HL-60 (cell line): ENCODE results near the gene BTBD19.

Source experiments
- DNase-seq, 2 experiments: peaks; one replicate each; pipeline ENCODE4 v3.0.0-alpha.2; 2010 to 2020; ENCODE audit warnings: low read depth in 1 of 2, low spot score in 1 of 2
- H3K27ac ChIP-seq: fragments of 250-450 bp; sonication (Bioruptor Pico); replicated peaks from 2 replicates; pipeline ENCODE4 v1.5.1; 2020; ENCODE audit warnings: mild to moderate bottlenecking, moderate library complexity
- H3K27me3 ChIP-seq: fragments of 250-450 bp; sonication (Bioruptor Pico); 2 replicates; pipeline ENCODE4 v1.5.1; 2021; ENCODE audit warnings: mild to moderate bottlenecking, moderate library complexity; ENCODE audit not compliant: insufficient read depth, poor library complexity, severe bottlenecking
- H3K4me3 ChIP-seq: replicated peaks from 2 replicates; pipeline ENCODE4 v1.5.1; 2011; ENCODE audit warnings: mild to moderate bottlenecking, control low read depth, low read length; ENCODE audit not compliant: insufficient read depth
- CTCF ChIP-seq: IDR thresholded peaks from one replicate; pipeline ENCODE4 v1.5.1; 2011; ENCODE audit warnings: low read length, control low read depth, inconsistent platforms; ENCODE audit not compliant: insufficient read depth
- GABPA ChIP-seq: IDR thresholded peaks from 2 replicates; pipeline ENCODE4 v1.6.1; 2012; ENCODE audit warnings: low read depth
- POLR2AphosphoS5 ChIP-seq: IDR thresholded peaks from 2 replicates; pipeline ENCODE4 v1.6.1; 2012; ENCODE audit warnings: low read depth
- REST ChIP-seq: IDR thresholded peaks from 2 replicates; pipeline ENCODE4 v1.6.1; 2012; ENCODE audit warnings: low read depth; ENCODE audit not compliant: insufficient replicate concordance
- SPI1 ChIP-seq: IDR thresholded peaks from 2 replicates; pipeline ENCODE4 v1.6.1; 2012; ENCODE audit warnings: low read depth, mild to moderate bottlenecking, borderline replicate concordance

The BTBD19 gene

GRCh38 chr1:44783697-44784093, 24.6 kb upstream of the BTBD19 start:
- no peaks in the 10 kb centered on the region for H3K27me3 ChIP-seq
- no peak overlapping the region for H3K27ac ChIP-seq
- no peak for TF ChIP-seq CTCF
- no peak for TF ChIP-seq SPI1
- TF ChIP-seq GABPA: no peak
- no peak for TF ChIP-seq POLR2AphosphoS5
- TF ChIP-seq REST: no peak
- H3K4me3 ChIP-seq: no peak overlapping the region
- DNase-seq: no peak

- no peak overlapping the region for H3K27ac ChIP-seq
- no peak for DNase-seq
- H3K4me3 ChIP-seq: no peak overlapping the region
- no peak for TF ChIP-seq GABPA
- TF ChIP-seq CTCF: no peak
- TF ChIP-seq POLR2AphosphoS5: no peak
- TF ChIP-seq REST: no peak
- TF ChIP-seq SPI1: no peak
- no peaks in the 10 kb centered on the region for H3K27me3 ChIP-seq
Measured at GRCh38 chr1:44784094-44785028, 24.0 kb upstream of the BTBD19 start.

DNA sequence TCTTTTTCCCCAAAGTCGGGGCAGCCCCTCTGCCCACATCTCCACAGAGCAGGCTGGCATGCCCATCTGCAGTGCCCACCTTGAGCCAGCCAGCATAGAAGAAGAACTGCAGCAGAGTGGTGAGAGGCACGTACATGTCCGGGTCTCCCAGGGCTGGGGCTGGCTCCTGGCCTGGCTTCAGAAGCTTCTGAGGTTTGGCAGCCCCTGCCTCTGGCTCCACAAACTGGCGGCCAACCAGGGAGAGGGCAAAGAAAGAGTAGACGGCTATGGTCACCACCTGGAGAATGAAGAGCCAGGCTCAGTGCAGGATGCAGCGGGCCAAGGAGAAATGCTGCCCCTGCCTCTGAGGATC, 23.3 kb upstream of the BTBD19 start:
- no peak overlapping the region for H3K27ac ChIP-seq
- no peak for TF ChIP-seq POLR2AphosphoS5
- no peak for TF ChIP-seq SPI1
- TF ChIP-seq GABPA: no peak
- TF ChIP-seq REST: no peak
- TF ChIP-seq CTCF: no peak
- DNase-seq: no peak
- H3K27me3 ChIP-seq: no peaks in the 10 kb centered on the region
- no peak overlapping the region for H3K4me3 ChIP-seq
